DND-41 (cell line): ENCODE results near the gene LTBP1.

ENCODE experiments used
- CTCF ChIP-seq: IDR thresholded peaks from 2 replicates; pipeline ENCODE4 v1.5.1; 2012; ENCODE audit warnings: borderline replicate concordance, low read length, moderate library complexity, mild to moderate bottlenecking; ENCODE audit not compliant: poor library complexity, severe bottlenecking; ENCODE audit errors: extremely low read depth
- EZH2 ChIP-seq: IDR thresholded peaks from 3 replicates; pipeline ENCODE4 v1.6.1; 2012; ENCODE audit warnings: borderline replicate concordance, low read depth, mild to moderate bottlenecking, moderate library complexity, low read length, inconsistent platforms; ENCODE audit not compliant: severe bottlenecking

GRCh38 chr2:33337385-33337960 lies 390.7 kb downstream of the LTBP1 start:
- no peak for TF ChIP-seq CTCF
- TF ChIP-seq EZH2: no peak
